Mesenchymal stem cell (in vitro differentiated cells and primary cell): Measurements from ENCODE around the gene PDZRN4.

Source experiments
- DNase-seq: peaks from one replicate; pipeline ENCODE4 v3.0.0-alpha.2; 2013
- H2AFZ ChIP-seq: one replicate; pipeline ENCODE4 v1.6.1; 2013; ENCODE audit warnings: low read depth, mild to moderate bottlenecking, control low read depth, inconsistent platforms, low read length, moderate library complexity
- H2AK5ac ChIP-seq: 2 replicates; pipeline ENCODE4 v1.6.1; 2013; ENCODE audit warnings: low read length, moderate library complexity, mild to moderate bottlenecking, inconsistent platforms; ENCODE audit not compliant: severe bottlenecking
- H2BK120ac ChIP-seq: one replicate; pipeline ENCODE4 v1.6.1; 2013; ENCODE audit warnings: low read depth, mild to moderate bottlenecking, inconsistent platforms, low read length, moderate library complexity
- H2BK12ac ChIP-seq, 2 experiments: one replicate each; pipeline ENCODE4 v1.6.1; 2013; ENCODE audit warnings: inconsistent platforms in 2 of 2, low read length in 2 of 2, mild to moderate bottlenecking in 2 of 2, moderate library complexity in 2 of 2, control low read depth in 1 of 2
- H2BK15ac ChIP-seq: one replicate; pipeline ENCODE4 v1.6.1; 2013; ENCODE audit warnings: mild to moderate bottlenecking, low read depth, inconsistent platforms; ENCODE audit not compliant: poor library complexity, severe bottlenecking
- H2BK5ac ChIP-seq: 2 replicates; pipeline ENCODE4 v1.6.1; 2013; ENCODE audit warnings: low read depth, mild to moderate bottlenecking, low read length, control low read depth, inconsistent platforms; ENCODE audit not compliant: poor library complexity, severe bottlenecking
- H3K14ac ChIP-seq, 2 experiments: one replicate each; pipeline ENCODE4 v1.6.1; 2013; ENCODE audit warnings: inconsistent platforms in 2 of 2, low read length in 2 of 2, control low read depth in 1 of 2, mild to moderate bottlenecking in 1 of 2, moderate library complexity in 1 of 2
- H3K18ac ChIP-seq, 2 experiments: one replicate each; pipeline ENCODE4 v1.6.1; 2013; ENCODE audit warnings: inconsistent platforms in 2 of 2, low read length in 2 of 2, control low read depth in 1 of 2, low read depth in 1 of 2, mild to moderate bottlenecking in 1 of 2
- H3K23ac ChIP-seq, 2 experiments: one replicate each; pipeline ENCODE4 v1.6.1; 2013; ENCODE audit warnings: inconsistent platforms in 2 of 2, low read length in 2 of 2, mild to moderate bottlenecking in 2 of 2, moderate library complexity in 2 of 2, control low read depth in 1 of 2
- H3K27ac ChIP-seq: 2 replicates; pipeline ENCODE4 v1.5.1; 2013; ENCODE audit warnings: mild to moderate bottlenecking, moderate library complexity, low read length, control low read depth, inconsistent platforms; ENCODE audit not compliant: poor library complexity, severe bottlenecking
- H3K27me3 ChIP-seq, 2 experiments: 2 replicates each; pipeline versions ENCODE4 v1.6.1 to v1.7.0; 2013; ENCODE audit warnings: low read length in 2 of 2, mild to moderate bottlenecking in 2 of 2, moderate library complexity in 2 of 2, control low read depth in 1 of 2, inconsistent platforms in 1 of 2; ENCODE audit not compliant: control insufficient read depth in 1 of 2, insufficient read depth in 1 of 2
- H3K36me3 ChIP-seq, 2 experiments: 2 replicates each; pipeline versions ENCODE4 v1.6.1 to v1.7.0; 2013; ENCODE audit warnings: low read length in 2 of 2, control low read depth in 1 of 2, inconsistent platforms in 1 of 2, low read depth in 1 of 2, mild to moderate bottlenecking in 1 of 2; ENCODE audit not compliant: insufficient read depth in 2 of 2, control insufficient read depth in 1 of 2
- H3K4ac ChIP-seq, 2 experiments: one replicate each; pipeline ENCODE4 v1.6.1; 2013; ENCODE audit warnings: inconsistent platforms in 2 of 2, low read length in 2 of 2, mild to moderate bottlenecking in 2 of 2, moderate library complexity in 2 of 2, control low read depth in 1 of 2, low read depth in 1 of 2
- H3K4me1 ChIP-seq: 2 replicates; pipeline ENCODE4 v1.6.1; 2013; ENCODE audit warnings: low read depth, low read length, control low read depth; ENCODE audit not compliant: control insufficient read depth, insufficient read depth
- H3K4me2 ChIP-seq: 2 replicates; pipeline ENCODE4 v1.6.1; 2013; ENCODE audit warnings: low read length, mild to moderate bottlenecking, inconsistent platforms; ENCODE audit not compliant: poor library complexity, severe bottlenecking
- H3K4me3 ChIP-seq, 2 experiments: 2 replicates each; pipeline versions ENCODE4 v1.5.1 to v1.7.0; 2013; ENCODE audit warnings: low read length in 2 of 2, mild to moderate bottlenecking in 2 of 2, control low read depth in 1 of 2, low read depth in 1 of 2; ENCODE audit not compliant: insufficient read depth in 1 of 2
- H3K79me1 ChIP-seq: replicated peaks from 2 replicates; pipeline ENCODE4 v1.6.1; 2013; ENCODE audit warnings: mild to moderate bottlenecking, control low read depth, low read length, inconsistent platforms; ENCODE audit not compliant: poor library complexity, severe bottlenecking
- H3K9ac ChIP-seq: 2 replicates; pipeline ENCODE4 v1.7.0; 2013; ENCODE audit warnings: mild to moderate bottlenecking, low read length, moderate library complexity
- H3K9me3 ChIP-seq: 2 replicates; pipeline ENCODE4 v1.7.0; 2013; ENCODE audit warnings: mild to moderate bottlenecking, low read length; ENCODE audit not compliant: control insufficient read depth
- H4K8ac ChIP-seq: one replicate; pipeline ENCODE4 v1.6.1; 2013; ENCODE audit warnings: inconsistent platforms, mild to moderate bottlenecking, low read length, moderate library complexity
- H4K91ac ChIP-seq: one replicate; pipeline ENCODE4 v1.6.1; 2013; ENCODE audit warnings: mild to moderate bottlenecking, low read length, inconsistent platforms
- WGBS: methylation state at CpG from one replicate; pipeline ENCODE4 v1.1.7; 2013; ENCODE audit warnings: mixed read lengths; 5-methylcytosine and 5-hydroxymethylcytosine counted together

Gene PDZRN4

DNA sequence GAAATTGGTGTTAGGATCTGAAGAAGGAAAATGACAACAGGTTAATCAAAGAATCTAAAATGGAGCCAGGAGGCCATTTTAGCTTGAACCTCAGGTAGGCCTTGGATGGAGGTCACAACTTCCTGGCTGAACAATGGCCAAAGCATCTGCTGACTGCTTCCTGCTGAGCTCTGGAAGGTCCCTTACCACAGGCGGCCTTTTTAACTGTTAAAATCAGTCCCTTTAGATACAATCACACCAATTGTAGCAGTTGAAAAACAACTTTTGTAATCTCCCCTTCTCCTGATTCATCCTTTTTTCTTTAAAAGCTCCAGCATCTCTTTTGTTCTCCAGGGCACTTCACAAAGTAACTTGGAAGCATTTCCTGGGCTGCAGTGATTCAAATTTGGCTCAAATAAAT, 388.8 kb downstream of the PDZRN4 start:
- 90% methylated on average over 1 of the region's 1 CpG for WGBS
- no peak overlapping the region for H2AK5ac ChIP-seq
- H3K14ac ChIP-seq = no peak overlapping the region
- H2AFZ ChIP-seq = no peak overlapping the region
- H3K9me3 ChIP-seq = no peaks in the 10 kb centered on the region
- no peak overlapping the region for H2BK12ac ChIP-seq
- no peak overlapping the region for H3K4ac ChIP-seq
- H3K23ac ChIP-seq = no peak overlapping the region
- no peak overlapping the region for H4K91ac ChIP-seq
- H4K8ac ChIP-seq = no peak overlapping the region
- H3K27ac ChIP-seq = no peak overlapping the region
- no peak for DNase-seq
- no peak overlapping the region for H2BK5ac ChIP-seq
- no peak overlapping the region for H3K18ac ChIP-seq
- H2BK120ac ChIP-seq = no peak overlapping the region
- no peaks in the 10 kb centered on the region for H3K79me1 ChIP-seq
- H3K9ac ChIP-seq = no peak overlapping the region
- no peaks in the 10 kb centered on the region for H3K27me3 ChIP-seq
- H2BK15ac ChIP-seq = no peak overlapping the region
- H3K4me2 ChIP-seq = no peak overlapping the region
- H3K36me3 ChIP-seq = no peaks in the 10 kb centered on the region
- no peaks in the 10 kb centered on the region for H3K4me1 ChIP-seq
- H3K4me3 ChIP-seq = no peak overlapping the region

DNA sequence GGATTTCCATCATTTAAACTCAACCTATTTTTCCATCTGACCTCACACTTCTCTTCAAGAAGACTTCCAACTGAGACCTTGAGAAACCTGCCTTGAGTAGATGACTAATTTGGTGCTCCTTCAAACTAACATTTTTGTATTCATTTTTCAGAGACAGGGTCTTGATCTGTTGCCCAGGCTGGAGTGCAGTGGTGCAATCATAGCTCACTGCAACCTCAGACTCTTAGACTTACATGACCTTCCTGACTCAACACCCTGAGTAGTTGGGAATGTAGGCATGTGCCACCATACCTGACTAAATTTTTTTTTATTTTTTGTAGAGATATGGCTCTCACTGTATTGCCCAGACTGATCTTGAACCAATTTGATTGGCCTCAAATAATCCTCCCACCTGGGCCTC, 389.9 kb downstream of the PDZRN4 start:
- H2AK5ac ChIP-seq = no peak overlapping the region
- H4K91ac ChIP-seq = no peak overlapping the region
- H4K8ac ChIP-seq = no peak overlapping the region
- no peak for DNase-seq
- no peak overlapping the region for H2AFZ ChIP-seq
- H2BK5ac ChIP-seq = no peak overlapping the region
- H3K23ac ChIP-seq = no peak overlapping the region
- no peak overlapping the region for H3K4me2 ChIP-seq
- H3K9me3 ChIP-seq = no peaks in the 10 kb centered on the region
- H3K79me1 ChIP-seq = no peaks in the 10 kb centered on the region
- no peak overlapping the region for H3K18ac ChIP-seq
- no peak overlapping the region for H3K4me3 ChIP-seq
- no peaks in the 10 kb centered on the region for H3K27me3 ChIP-seq
- H3K4ac ChIP-seq = no peak overlapping the region
- H3K9ac ChIP-seq = no peak overlapping the region
- no peak overlapping the region for H3K27ac ChIP-seq
- H3K14ac ChIP-seq = no peak overlapping the region
- no peak overlapping the region for H2BK15ac ChIP-seq
- H3K4me1 ChIP-seq = no peaks in the 10 kb centered on the region
- H2BK120ac ChIP-seq = no peak overlapping the region
- H3K36me3 ChIP-seq = no peaks in the 10 kb centered on the region
- H2BK12ac ChIP-seq = no peak overlapping the region

DNA sequence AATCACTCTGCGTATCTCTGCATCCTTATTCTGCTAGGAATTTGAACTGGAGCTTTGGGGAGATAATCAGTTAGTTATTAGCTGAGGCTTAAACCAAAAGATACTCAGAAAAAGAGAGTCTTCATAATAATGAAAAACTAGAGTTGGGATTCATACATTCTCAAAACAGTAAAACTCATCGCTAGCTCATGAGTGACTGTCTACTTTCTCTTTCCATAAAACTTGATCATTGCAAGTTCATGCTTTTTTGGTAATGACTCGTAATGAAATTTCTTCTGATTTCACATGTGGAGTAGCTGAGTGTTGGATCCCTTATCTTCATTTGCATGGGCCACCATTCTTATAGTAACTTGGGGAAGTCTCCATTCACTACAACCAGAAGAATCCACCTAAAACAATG, 397.7 kb downstream of the PDZRN4 start:
- Histone ChIP-seq H3K14ac (no peak overlapping the region), H2BK5ac (no peak overlapping the region), H2BK12ac (no peak overlapping the region), H3K4me3 (no peak overlapping the region), H3K4me1 (no peaks in the 10 kb centered on the region), H3K18ac (no peak overlapping the region), H2AK5ac (no peak overlapping the region), H3K9me3 (no peaks in the 10 kb centered on the region), H4K8ac (no peak overlapping the region), H3K27me3 (no peaks in the 10 kb centered on the region), H3K4ac (no peak overlapping the region), H2BK120ac (no peak overlapping the region), H3K27ac (no peak overlapping the region), H4K91ac (no peak overlapping the region), H3K9ac (no peak overlapping the region), H2AFZ (no peak overlapping the region), H3K79me1 (no peaks in the 10 kb centered on the region), H3K36me3 (no peaks in the 10 kb centered on the region), H2BK15ac (no peak overlapping the region), H3K4me2 (no peak overlapping the region), H3K23ac (no peak overlapping the region)
- DNase-seq = no peak
- 100% methylated on average over 2 of the region's 3 CpGs for WGBS

DNA sequence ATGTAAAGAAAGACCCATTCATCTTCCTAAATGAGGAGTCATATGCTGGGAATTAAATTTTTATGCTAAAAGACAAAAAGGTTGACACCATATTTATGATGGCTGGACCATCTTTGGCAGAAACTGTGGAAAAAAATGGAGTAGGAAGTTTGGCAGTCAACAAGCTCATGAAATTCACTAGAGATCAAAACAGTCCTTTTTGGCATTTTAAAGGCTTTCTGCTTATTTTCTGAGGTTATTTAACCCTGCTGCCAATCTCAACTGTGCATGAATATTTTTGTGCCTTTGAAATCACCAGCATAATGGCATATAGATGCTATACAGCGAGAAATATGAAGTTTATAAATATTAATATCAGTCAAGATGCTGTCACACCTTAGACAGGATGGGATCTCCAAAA, 399.5 kb downstream of the PDZRN4 start:
- Histone ChIP-seq H2AK5ac (no peak overlapping the region), H2BK15ac (no peak overlapping the region), H3K23ac (no peak overlapping the region), H2AFZ (no peak overlapping the region), H3K9me3 (no peaks in the 10 kb centered on the region), H2BK5ac (no peak overlapping the region), H2BK12ac (no peak overlapping the region), H3K4me2 (no peak overlapping the region), H3K36me3 (no peaks in the 10 kb centered on the region), H3K14ac (no peak overlapping the region), H3K4ac (no peak overlapping the region), H4K91ac (no peak overlapping the region), H3K4me1 (no peaks in the 10 kb centered on the region), H3K27me3 (no peaks in the 10 kb centered on the region), H3K79me1 (no peaks in the 10 kb centered on the region), H3K18ac (no peak overlapping the region), H4K8ac (no peak overlapping the region), H3K4me3 (no peak overlapping the region), H3K9ac (no peak overlapping the region), H3K27ac (no peak overlapping the region), H2BK120ac (no peak overlapping the region)
- no peak for DNase-seq
- no CpG with 5 or more reads among the region's 1 CpG for WGBS
